ENCODE data around the gene STARD3NL. TPM values are rescaled to one million over a fixed set of nuclear protein-coding genes. Genes with fewer than 3 reads are reported as not detected.
A peak's percentile ranks its signal among the peaks of the same experiment; 100 is the strongest.

The STARD3NL gene
- total RNA-seq, 2 experiments from 2014 or later = 24.4 to 28.9 TPM

DNA sequence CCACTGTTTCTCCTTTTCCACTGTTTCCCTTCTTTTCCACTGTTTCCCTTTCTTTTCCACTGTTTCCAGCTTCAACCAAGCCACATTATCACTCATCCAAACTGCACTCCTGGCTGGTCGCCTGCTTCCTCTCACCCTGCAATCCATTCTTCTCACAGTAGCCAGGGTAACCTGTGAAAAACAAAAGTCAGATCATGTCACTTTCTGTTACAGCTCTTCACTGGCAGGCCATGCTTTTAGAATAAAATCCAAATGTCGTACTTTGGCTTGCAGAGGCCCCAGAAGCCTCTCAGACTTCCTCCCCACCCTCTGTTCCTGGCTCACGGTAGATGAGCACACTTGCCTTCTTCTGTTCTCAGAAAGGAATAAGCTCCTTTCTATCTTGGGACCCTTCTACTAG is 33.9 kb downstream of the STARD3NL start:
- ChIA-PET POLR2A (interaction anchor here (0.7 kb wide), 1 partner anchor 108 kb away, joined by 3 read pairs; no protein-coding TSS in a partner anchor), CTCF (interaction anchor here (1.4 to 4.5 kb wide), 4 partner anchors 11 to 163 kb away, joined by 3 to 35 read pairs (median 5); no protein-coding TSS in a partner anchor)
- H3K27ac Mint-ChIP-seq = no peak overlapping the region
- H3K4me1 Mint-ChIP-seq = peaks cover 16% of the 10 kb centered on the region
- no peak overlapping the region for H3K4me3 Mint-ChIP-seq
- no peak for DNase-seq
- no peaks in the 10 kb centered on the region for H3K9me3 Mint-ChIP-seq
- no peaks in the 10 kb centered on the region for H3K27me3 Mint-ChIP-seq
- H3K36me3 Mint-ChIP-seq (ENCODE audit: low read depth) = peaks cover 14% of the 10 kb centered on the region

DNA sequence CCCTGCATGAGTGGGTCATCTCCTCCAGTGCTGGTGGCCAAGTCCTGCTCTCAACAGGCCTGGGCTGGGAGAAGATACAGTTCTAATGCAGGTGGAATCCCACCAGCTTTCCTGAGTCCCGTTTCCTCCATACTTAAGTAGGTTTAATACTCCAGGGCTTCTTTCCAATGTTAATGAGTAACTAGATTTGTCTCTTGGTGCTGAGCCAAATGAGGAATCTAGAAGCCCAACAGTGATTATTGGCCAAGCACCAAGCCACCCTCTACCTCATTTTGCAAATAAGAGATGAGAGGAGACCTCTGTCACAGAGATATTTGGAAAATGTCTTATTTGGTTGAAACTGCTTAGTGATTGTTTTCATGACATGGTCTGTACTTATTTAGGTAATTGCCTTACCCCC is 37.1 kb downstream of the STARD3NL start:
- no peak for DNase-seq
- H3K36me3 Mint-ChIP-seq (ENCODE audit: low read depth) = peaks cover 26% of the 10 kb centered on the region
- no peaks in the 10 kb centered on the region for H3K27me3 Mint-ChIP-seq
- H3K4me1 Mint-ChIP-seq = peaks cover 41% of the 10 kb centered on the region
- ChIA-PET POLR2A (interaction anchor here (0.7 to 1.9 kb wide), 11 partner anchors 18 to 159 kb away, joined by 3 to 17 read pairs (median 4); no protein-coding TSS in a partner anchor), CTCF (interaction anchor here (0.9 to 10.3 kb wide), 42 partner anchors 8 to 501 kb away, joined by 3 to 314 read pairs (median 6); partner anchors contain the start of gene STARD3NL)
- no peak overlapping the region for H3K4me3 Mint-ChIP-seq
- H3K27ac Mint-ChIP-seq = no peak overlapping the region
- no peaks in the 10 kb centered on the region for H3K9me3 Mint-ChIP-seq

DNA sequence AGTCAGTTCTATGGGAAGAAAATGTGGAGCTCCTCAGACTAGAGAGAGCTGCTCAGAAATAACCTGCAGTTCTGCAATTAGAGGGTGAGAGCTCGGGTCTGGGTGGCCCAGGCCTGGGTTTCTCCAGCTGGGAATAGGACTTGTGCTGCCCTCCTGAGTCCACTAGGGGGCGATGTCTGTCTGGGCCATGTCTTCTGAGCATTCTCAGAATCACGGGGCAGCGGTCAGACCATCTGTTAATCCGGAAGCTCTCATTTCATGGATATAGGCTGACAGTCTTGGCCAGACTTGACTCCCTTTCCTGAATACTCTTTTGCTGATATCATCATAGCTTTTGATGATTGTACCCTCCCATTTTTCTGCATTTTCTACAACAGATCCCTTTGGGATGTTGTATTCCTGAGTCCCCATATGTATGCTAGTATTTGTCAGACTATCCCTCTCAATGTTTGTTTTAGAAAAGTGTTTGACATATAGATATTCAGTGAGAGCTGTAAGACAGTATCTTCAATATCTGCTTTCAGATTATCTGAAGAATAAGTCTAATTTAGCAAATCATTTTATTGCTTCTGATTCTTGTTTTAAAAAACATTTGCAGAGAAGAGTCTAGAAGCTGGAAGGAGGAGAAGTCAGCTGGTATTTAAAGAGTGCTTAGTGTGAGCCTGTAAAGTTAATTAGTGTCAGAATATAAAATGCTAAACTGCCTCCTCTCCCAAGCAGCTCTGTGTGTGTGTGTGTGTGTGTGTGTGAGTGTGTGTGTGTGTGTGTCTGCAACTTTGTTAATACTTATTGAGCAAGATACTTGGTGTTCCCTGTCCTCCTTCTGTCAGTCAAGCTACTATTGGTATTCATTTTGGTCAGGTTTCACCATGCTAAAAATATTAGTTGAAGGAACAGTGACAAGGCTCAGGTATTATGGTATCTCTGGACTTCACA is 38.0 kb downstream of the STARD3NL start:
- ChIA-PET POLR2A (interaction anchor here (0.7 to 1.9 kb wide), 13 partner anchors 17 to 158 kb away, joined by 3 to 17 read pairs (median 4); no protein-coding TSS in a partner anchor), CTCF (interaction anchor here (0.6 to 10.3 kb wide), 51 partner anchors 8 to 1852 kb away, joined by 3 to 314 read pairs (median 5); partner anchors contain the start of gene STARD3NL)
- Mint-ChIP-seq H3K36me3 (ENCODE audit: low read depth) (peaks cover 32% of the 10 kb centered on the region), H3K4me3 (no peak overlapping the region), H3K4me1 (peaks cover 49% of the 10 kb centered on the region), H3K9me3 (no peaks in the 10 kb centered on the region), H3K27ac (no peak overlapping the region), H3K27me3 (no peaks in the 10 kb centered on the region)
- peak; percentile 84 for DNase-seq

DNA sequence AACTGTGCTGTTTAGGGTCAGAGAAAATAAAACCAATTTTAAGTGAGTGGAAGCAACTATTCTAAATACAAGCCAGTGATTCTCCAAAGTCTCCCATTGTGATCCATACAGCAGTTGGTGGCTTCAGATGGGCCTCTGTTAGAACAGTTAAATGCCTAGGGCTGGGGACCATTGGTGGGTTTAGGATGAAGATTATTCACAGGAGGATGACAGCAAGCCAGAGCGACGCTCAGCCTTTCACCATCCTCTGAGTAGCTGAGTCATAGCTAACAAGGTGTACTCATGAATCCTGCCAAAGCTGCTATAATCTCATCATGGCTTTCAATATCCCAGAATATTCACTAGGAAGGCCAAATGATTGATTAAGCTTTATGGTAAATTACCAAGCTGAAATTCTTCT is 39.6 kb downstream of the STARD3NL start:
- DNase-seq = no peak
- ChIA-PET POLR2A (interaction anchor here (0.7 to 1.6 kb wide), 3 partner anchors 16 to 141 kb away, joined by 3 to 10 read pairs (median 4); no protein-coding TSS in a partner anchor), CTCF (interaction anchor here (1.0 to 10.3 kb wide), 19 partner anchors 9 to 182 kb away, joined by 3 to 314 read pairs (median 19); partner anchors contain the start of gene STARD3NL)
- peaks cover 63% of the 10 kb centered on the region for H3K4me1 Mint-ChIP-seq
- peak overlapping the region; percentile 78 for H3K27ac Mint-ChIP-seq
- peak overlapping the region; percentile 46 for H3K4me3 Mint-ChIP-seq
- H3K9me3 Mint-ChIP-seq = no peaks in the 10 kb centered on the region
- H3K36me3 Mint-ChIP-seq (ENCODE audit: low read depth) = peaks cover 40% of the 10 kb centered on the region
- H3K27me3 Mint-ChIP-seq = no peaks in the 10 kb centered on the region

DNA sequence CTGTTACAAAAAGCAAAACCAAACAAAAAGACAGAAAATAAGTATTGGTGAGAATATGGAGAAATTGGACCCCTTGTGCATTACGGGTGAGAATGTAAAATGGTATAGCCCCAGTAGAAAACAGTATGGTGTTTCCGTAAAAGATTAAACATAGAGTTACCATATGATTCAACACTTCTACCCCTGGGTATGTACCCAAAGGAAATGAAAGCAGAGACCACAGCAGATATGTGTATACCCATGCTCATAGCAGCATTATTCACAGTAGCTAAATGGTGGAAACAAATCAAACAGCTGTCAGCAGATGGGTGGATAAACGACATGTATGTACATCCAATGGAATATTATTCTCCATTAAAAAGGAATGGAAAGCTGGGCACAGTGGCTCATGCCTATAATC is 42.4 kb downstream of the STARD3NL start:
- H3K9me3 Mint-ChIP-seq = no peaks in the 10 kb centered on the region
- no peaks in the 10 kb centered on the region for H3K27me3 Mint-ChIP-seq
- POLR2A ChIA-PET = interaction anchor here (1.0 to 1.7 kb wide), 2 partner anchors 13 to 115 kb away, joined by 4 to 8 read pairs; no protein-coding TSS in a partner anchor
- CTCF ChIA-PET = interaction anchor here (0.9 to 10.3 kb wide), 12 partner anchors 9 to 155 kb away, joined by 3 to 314 read pairs (median 6); no protein-coding TSS in a partner anchor
- H3K36me3 Mint-ChIP-seq (ENCODE audit: low read depth) = peaks cover 46% of the 10 kb centered on the region
- H3K4me1 Mint-ChIP-seq = peaks cover 67% of the 10 kb centered on the region
- no peak overlapping the region for H3K4me3 Mint-ChIP-seq
- no peak for DNase-seq
- peak overlapping the region; percentile 41 for H3K27ac Mint-ChIP-seq

DNA sequence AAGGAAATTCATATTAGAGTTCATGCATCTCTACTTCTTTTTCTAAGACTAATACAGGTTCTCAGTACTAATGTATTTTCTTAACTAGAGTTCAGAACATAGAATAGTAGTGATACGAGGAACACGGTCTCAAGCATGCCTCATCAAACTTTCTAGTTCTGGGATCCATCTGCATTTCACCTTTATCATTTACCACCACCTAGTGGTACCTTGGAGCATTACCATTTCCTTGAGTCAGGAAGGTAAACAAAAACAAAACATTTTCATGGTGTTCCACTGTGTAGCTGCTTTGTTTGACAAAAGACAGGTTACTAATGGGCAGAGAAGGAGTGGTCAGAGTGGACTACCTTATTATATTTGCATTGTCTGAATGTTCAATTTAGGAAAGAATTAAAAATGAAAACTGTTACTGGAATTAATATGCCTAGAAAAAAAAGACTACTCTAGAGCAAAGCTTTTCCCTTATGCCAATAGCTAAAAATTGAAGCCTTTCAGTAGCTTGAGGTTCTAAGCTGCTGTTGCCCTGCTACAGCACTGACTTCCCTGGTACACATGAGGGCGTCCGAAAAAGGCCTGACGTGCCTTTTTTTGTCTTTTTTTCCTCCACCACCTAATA is 44.5 kb downstream of the STARD3NL start:
- ChIA-PET CTCF (interaction anchor here (0.7 to 10.3 kb wide), 19 partner anchors 10 to 153 kb away, joined by 3 to 314 read pairs (median 6); partner anchors contain the start of gene STARD3NL), POLR2A (interaction anchor here (0.6 to 2.1 kb wide), 3 partner anchors 10 to 141 kb away, joined by 3 to 11 read pairs (median 3); no protein-coding TSS in a partner anchor)
- Mint-ChIP-seq H3K9me3 (no peaks in the 10 kb centered on the region), H3K36me3 (ENCODE audit: low read depth) (peaks cover 46% of the 10 kb centered on the region), H3K27ac (peak overlapping the region; percentile 36), H3K27me3 (no peaks in the 10 kb centered on the region), H3K4me1 (peaks cover 45% of the 10 kb centered on the region), H3K4me3 (no peak overlapping the region)
- DNase-seq = no peak

DNA sequence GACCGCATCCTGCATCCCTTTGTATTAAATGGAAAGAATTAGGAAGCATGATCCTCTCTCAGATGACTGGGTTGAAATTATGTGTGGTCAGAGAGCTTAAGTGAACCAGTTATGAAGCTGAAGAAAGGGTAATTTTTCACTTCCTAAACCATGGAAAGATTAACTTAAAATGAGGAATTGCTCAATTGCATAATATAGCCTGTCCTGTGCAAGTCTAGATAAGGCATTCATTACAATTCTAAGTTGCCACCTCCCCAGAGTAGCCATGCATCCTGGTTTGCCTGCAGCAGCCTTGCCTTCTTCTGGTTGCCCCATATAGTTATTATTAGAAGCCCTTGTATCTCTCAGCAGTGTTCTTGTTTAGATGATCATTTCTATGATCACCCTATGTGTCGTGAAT is 45.3 kb downstream of the STARD3NL start:
- no peak for DNase-seq
- CTCF ChIA-PET = interaction anchor here (0.6 to 10.3 kb wide), 19 partner anchors 7 to 152 kb away, joined by 3 to 314 read pairs (median 6); partner anchors contain the start of gene STARD3NL
- H3K36me3 Mint-ChIP-seq (ENCODE audit: low read depth) = peaks cover 48% of the 10 kb centered on the region
- no peak overlapping the region for H3K27ac Mint-ChIP-seq
- POLR2A ChIA-PET = interaction anchor here (0.6 to 2.1 kb wide), 2 partner anchors 9 to 52 kb away, joined by 3 to 11 read pairs; no protein-coding TSS in a partner anchor
- peaks cover 40% of the 10 kb centered on the region for H3K4me1 Mint-ChIP-seq
- no peaks in the 10 kb centered on the region for H3K27me3 Mint-ChIP-seq
- no peaks in the 10 kb centered on the region for H3K9me3 Mint-ChIP-seq
- H3K4me3 Mint-ChIP-seq = no peak overlapping the region

DNA sequence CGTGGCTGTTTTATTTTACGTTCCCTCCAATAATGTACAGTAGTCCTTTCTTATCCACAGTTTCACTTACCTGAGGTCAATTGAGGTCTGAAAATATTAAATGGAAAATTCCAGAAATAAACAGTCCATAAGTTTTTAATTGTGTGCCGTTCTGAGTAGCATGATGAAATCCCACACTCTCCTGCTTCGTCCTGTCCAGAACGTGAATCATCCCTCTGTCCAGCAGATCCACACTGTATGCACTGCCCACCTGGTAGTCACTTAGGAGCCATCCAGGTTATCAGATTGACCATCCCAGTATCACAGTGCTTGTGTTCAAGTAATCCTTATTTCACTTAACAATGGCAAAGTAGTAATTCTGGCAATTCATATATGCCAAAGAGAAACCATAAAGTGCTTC is 46.3 kb downstream of the STARD3NL start:
- no peak for DNase-seq
- H3K27ac Mint-ChIP-seq = no peak overlapping the region
- no peaks in the 10 kb centered on the region for H3K9me3 Mint-ChIP-seq
- POLR2A ChIA-PET = no interaction called here
- H3K36me3 Mint-ChIP-seq (ENCODE audit: low read depth) = peaks cover 49% of the 10 kb centered on the region
- no peak overlapping the region for H3K4me3 Mint-ChIP-seq
- H3K4me1 Mint-ChIP-seq = peaks cover 41% of the 10 kb centered on the region
- no peaks in the 10 kb centered on the region for H3K27me3 Mint-ChIP-seq
- CTCF ChIA-PET = interaction anchor here (1.5 to 10.3 kb wide), 4 partner anchors 8 to 144 kb away, joined by 4 to 314 read pairs (median 22); no protein-coding TSS in a partner anchor

DNA sequence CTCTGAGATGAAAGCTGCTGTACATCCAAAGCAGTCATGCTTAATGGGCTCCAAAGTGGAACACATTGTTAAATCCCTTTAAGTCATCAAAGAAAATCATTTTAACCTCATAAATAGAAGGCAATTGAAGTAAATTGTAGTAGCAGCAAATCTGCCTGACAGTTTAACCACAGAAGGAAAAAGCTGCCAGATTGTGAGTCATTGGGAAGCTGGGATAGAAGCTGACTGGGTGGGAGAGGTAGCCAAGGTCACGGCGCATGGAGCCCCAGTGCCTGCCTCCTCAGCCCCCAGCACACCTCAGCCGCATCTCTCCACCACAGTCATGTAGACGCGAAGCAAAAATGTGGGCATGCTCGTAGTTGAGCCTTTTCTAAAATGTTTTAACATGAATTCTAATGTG is 51.3 kb downstream of the STARD3NL start:
- no peak overlapping the region for H3K4me3 Mint-ChIP-seq
- H3K9me3 Mint-ChIP-seq = no peaks in the 10 kb centered on the region
- no peak overlapping the region for H3K27ac Mint-ChIP-seq
- no peaks in the 10 kb centered on the region for H3K27me3 Mint-ChIP-seq
- CTCF ChIA-PET = interaction anchor here (1.0 to 4.8 kb wide), 2 partner anchors 9 to 14 kb away, joined by 3 to 43 read pairs; no protein-coding TSS in a partner anchor
- H3K4me1 Mint-ChIP-seq = peaks cover 46% of the 10 kb centered on the region
- H3K36me3 Mint-ChIP-seq (ENCODE audit: low read depth) = peaks cover 44% of the 10 kb centered on the region
- POLR2A ChIA-PET = no interaction called here
- no peak for DNase-seq

DNA sequence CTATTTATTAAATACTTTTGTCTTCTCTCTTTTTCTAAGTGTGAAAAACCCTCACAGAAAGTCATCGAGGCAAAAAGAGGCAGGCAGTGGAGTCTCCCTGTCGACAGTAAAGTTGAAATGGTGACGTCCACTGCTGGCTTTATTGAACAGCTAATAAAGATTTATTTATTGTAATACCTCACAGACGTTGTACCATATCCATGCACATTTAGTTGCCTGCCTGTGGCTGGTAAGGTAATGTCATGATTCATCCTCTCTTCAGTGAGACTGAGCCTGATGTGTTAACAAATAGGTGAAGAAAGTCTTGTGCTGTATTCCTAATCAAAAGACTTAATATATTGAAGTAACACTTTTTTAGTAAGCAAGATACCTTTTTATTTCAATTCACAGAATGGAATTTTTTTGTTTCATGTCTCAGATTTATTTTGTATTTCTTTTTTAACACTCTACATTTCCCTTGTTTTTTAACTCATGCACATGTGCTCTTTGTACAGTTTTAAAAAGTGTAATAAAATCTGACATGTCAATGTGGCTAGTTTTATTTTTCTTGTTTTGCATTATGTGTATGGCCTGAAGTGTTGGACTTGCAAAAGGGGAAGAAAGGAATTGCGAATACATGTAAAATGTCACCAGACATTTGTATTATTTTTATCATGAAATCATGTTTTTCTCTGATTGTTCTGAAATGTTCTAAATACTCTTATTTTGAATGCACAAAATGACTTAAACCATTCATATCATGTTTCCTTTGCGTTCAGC is 52.0 kb downstream of the STARD3NL start:
- POLR2A ChIA-PET = no interaction called here
- Mint-ChIP-seq H3K4me1 (peaks cover 53% of the 10 kb centered on the region), H3K27me3 (no peaks in the 10 kb centered on the region), H3K9me3 (no peaks in the 10 kb centered on the region), H3K36me3 (ENCODE audit: low read depth) (peaks cover 42% of the 10 kb centered on the region), H3K4me3 (no peak overlapping the region), H3K27ac (no peak overlapping the region)
- DNase-seq = no peak
- CTCF ChIA-PET = interaction anchor here (1.0 to 4.8 kb wide), 2 partner anchors 9 to 15 kb away, joined by 3 to 43 read pairs; no protein-coding TSS in a partner anchor

DNA sequence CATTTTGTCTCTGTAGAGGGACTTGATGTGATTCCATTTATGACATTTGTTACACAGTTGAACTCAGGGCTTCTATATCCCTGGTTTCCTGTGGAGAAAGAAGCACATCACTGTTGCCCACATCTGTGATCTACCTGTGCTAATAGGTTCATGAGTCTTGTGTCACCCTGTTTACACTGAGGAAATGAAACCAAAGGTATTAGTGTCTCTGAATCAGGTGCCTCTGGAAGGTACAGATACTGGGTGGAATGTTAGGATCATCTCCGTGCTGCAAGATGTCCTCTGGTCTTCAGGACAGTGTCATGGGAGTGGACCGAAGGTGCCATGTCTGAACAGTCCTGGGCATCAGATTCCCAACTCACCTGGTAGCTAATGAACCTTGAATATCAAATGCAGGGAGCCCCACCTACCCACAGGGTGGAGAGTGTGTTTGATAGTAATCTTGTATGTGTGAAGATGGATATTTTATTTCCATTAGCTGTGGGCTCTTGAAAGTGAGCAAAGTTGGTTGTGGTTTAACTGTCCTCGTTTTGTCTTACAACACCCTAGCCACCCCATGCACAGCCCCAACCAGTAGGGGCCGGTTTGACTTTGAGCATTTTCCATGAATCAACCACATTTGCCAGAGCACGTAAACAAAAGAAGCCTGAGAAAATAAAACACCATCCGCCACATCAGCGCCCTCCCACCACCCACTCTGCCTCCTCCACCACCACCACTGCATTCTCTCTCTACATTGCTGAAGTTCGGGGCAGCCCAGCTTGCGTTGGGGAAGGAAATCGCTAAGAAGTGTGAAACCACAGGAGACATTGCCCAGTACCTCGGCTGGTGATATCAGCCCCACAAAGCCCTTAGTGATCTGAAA is 54.7 kb downstream of the STARD3NL start:
- Mint-ChIP-seq H3K27ac (peak overlapping the region; percentile 94), H3K36me3 (ENCODE audit: low read depth) (peaks cover 52% of the 10 kb centered on the region), H3K27me3 (no peaks in the 10 kb centered on the region), H3K4me1 (peaks cover 75% of the 10 kb centered on the region), H3K9me3 (no peaks in the 10 kb centered on the region), H3K4me3 (peak overlapping the region; percentile 50)
- peak; percentile 91 for DNase-seq
- ChIA-PET CTCF (interaction anchor here (1.0 to 5.7 kb wide), 9 partner anchors 11 to 136 kb away, joined by 3 to 42 read pairs (median 5); no protein-coding TSS in a partner anchor), POLR2A (interaction anchor here (0.9 to 3.2 kb wide), 10 partner anchors 11 to 137 kb away, joined by 3 to 11 read pairs (median 6); partner anchors contain the start of gene STARD3NL)
